Esophagus squamous epithelium (tissue), 5 donors: Measurements from ENCODE around the gene TBC1D32. TPM values are rescaled to one million over a fixed set of nuclear protein-coding genes. Genes with fewer than 3 reads are reported as not detected.

Experiments
- DNase-seq: peaks from one replicate; lab custom pipeline; 2025; lab: John Stamatoyannopoulos, UW
- H3K27ac ChIP-seq, 4 donors: fragments of 200-600 bp; sonication (generic); one replicate each; pipeline ENCODE4 v1.5.1; 2016 to 2019; ENCODE audit warnings: mild to moderate bottlenecking in 1 of 4
- H3K27me3 ChIP-seq, 4 donors: fragments of 200-600 bp; sonication (generic); 1 replicate in 3 of 4; 2 replicates in 1 of 4; pipeline versions ENCODE4 v1.5.1 to v1.6.0; 2017 to 2021; ENCODE audit warnings: antibody characterized with exemption in 1 of 4
- H3K36me3 ChIP-seq, 3 donors: fragments of 200-600 bp; sonication (generic); one replicate each; pipeline ENCODE4 v1.5.1; 2016 to 2019
- H3K4me1 ChIP-seq, 3 donors: fragments of 200-600 bp; sonication (generic); one replicate each; pipeline ENCODE4 v1.5.1; 2017 to 2019
- H3K4me3 ChIP-seq, 4 donors: fragments of 200-600 bp; sonication (generic); 1 replicate in 3 of 4; 2 replicates in 1 of 4; pipeline ENCODE4 v1.5.1; 2016 to 2019; ENCODE audit warnings: mild to moderate bottlenecking in 2 of 4, moderate library complexity in 1 of 4
- H3K9me3 ChIP-seq, 3 donors: fragments of 200-600 bp; sonication (generic); one replicate each; pipeline ENCODE4 v1.5.1; 2016 to 2019
- CTCF ChIP-seq, 6 experiments: fragments of 450-650 bp in 4 of 6; fragments of 200-600 bp in 2 of 6; sonication (generic) in 2 of 6; IDR thresholded peaks; one replicate each; pipeline ENCODE4 v1.5.1; 2016 to 2019; ENCODE audit warnings: antibody characterized with exemption in 6 of 6, mild to moderate bottlenecking in 4 of 6, moderate library complexity in 4 of 6
- POLR2A ChIP-seq, 4 donors: fragments of 450-650 bp; IDR thresholded peaks; one replicate each; pipeline ENCODE4 v1.6.1; 2017; ENCODE audit warnings: antibody characterized with exemption in 4 of 4, mild to moderate bottlenecking in 4 of 4, moderate library complexity in 3 of 4
- WGBS, 2 donors: methylation state at CpG; one replicate each; pipeline ENCODE4 v1.1.5; 2018; 5-methylcytosine and 5-hydroxymethylcytosine counted together
- intact Hi-C: fragments of 100-400 bp; cut with DNase I; formaldehyde crosslinking; loops from one replicate; pipeline ENCODE4 v1.15.0; 2022
- small RNA-seq, 4 donors: library from RNA; depleted of rRNA; stranded (forward); fragments of <200 nt; gene quantifications; one replicate each; pipeline ENCODE3, GENCODE V24; 2016
- total RNA-seq, 4 donors: library from RNA; depleted of rRNA; stranded (reverse); fragments of >200 nt; gene quantifications; one replicate each; pipeline ENCODE4 v1.1.0, GENCODE V29; 2016
- donor health status: DM: yes; HTN: yes; CAD: no.

TBC1D32 gene
- total RNA-seq, 4 donors from 2014 or later = 2.2 to 6.5 (median 3.8) TPM

DNA sequence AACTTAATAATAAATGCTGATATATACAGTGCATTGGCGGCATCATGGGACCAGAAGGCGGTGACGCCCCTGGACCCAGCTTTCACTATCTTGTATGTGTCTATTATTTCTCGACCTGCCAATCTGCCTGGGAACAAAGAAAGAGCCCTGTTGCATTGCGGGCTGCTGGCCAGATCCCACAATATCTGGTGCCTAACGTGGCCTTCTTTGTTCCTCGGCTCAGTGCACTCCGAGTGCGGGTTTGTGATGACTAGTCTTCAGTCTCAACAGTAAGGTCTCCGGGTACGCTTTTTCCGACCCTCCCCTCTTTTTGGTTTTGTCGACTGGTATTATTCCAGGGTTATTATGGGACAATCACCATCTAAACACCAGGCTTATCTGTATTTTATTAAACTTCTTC, 291.5 kb downstream of the TBC1D32 start:
- H3K4me1 ChIP-seq = peaks cover 0 to 13% (median 0%) of the 10 kb centered on the region in 3 donors
- no peaks in the 10 kb centered on the region for H3K27me3 ChIP-seq
- intact Hi-C loops = no loop called here
- H3K36me3 ChIP-seq = no peaks in the 10 kb centered on the region
- no peak for TF ChIP-seq POLR2A (IDR thresholded peaks at IDR 0.05)
- TF ChIP-seq CTCF (IDR thresholded peaks at IDR 0.05) = no peak
- WGBS, 2 donors = 82 to 87% methylated on average over 13 of the region's 13 CpGs
- no peak for DNase-seq
- no peak overlapping the region for H3K4me3 ChIP-seq
- peak overlapping the region in 1 of 4 donors; percentile 33 for H3K27ac ChIP-seq
- no peaks in the 10 kb centered on the region for H3K9me3 ChIP-seq

DNA sequence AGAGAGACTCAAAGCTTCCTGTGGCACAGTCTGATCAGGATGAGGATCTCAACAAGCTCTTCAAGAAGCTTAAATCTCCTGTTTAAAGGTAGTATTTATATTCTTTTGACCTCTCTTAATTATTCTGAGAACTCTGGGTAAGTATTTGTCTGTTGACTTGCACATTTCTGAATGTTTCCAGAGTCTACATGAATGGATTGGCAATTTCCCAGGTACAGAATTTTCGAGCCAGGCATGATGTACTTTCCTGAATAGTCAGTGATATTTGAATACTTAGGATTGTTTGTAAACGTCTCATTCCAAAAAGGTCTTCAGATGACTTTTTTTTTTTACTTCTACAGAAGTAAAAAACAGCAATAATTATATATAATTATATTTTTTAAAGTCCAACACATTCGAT, 293.4 kb downstream of the TBC1D32 start:
- H3K4me3 ChIP-seq = no peak overlapping the region
- H3K36me3 ChIP-seq = no peaks in the 10 kb centered on the region
- H3K27me3 ChIP-seq = no peaks in the 10 kb centered on the region
- TF ChIP-seq CTCF (IDR thresholded peaks at IDR 0.05) (no peak), POLR2A (IDR thresholded peaks at IDR 0.05) (no peak)
- peaks cover 0 to 13% (median 0%) of the 10 kb centered on the region in 3 donors for H3K4me1 ChIP-seq
- no peak overlapping the region for H3K27ac ChIP-seq
- H3K9me3 ChIP-seq = no peaks in the 10 kb centered on the region
- WGBS, 2 donors = 24 to 45% methylated on average over 3 of the region's 3 CpGs
- no peak for DNase-seq
- intact Hi-C loops = no loop called here

DNA sequence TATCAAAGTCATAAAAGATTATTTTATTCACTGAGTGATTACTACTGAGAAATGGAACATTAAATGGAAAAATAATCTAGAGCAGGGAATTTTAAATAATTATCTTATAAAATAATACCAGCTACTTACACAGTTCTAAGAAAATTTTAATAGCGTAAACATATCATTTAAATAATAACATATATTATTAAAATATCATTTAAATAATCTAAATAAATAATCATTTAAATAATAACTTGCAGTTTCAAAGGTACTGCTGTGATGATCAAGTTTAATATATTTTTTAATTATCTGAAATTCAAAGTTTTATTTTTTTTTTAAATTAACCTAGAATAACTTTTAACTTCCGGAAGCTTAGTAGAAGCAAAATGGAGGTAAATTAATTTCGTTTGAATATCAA, 301.2 kb downstream of the TBC1D32 start:
- 65 to 79% methylated on average over 3 of the region's 3 CpGs for WGBS, 2 donors
- no peak for TF ChIP-seq POLR2A (IDR thresholded peaks at IDR 0.05)
- no peak for TF ChIP-seq CTCF (IDR thresholded peaks at IDR 0.05)
- Histone ChIP-seq H3K4me3 (no peak overlapping the region), H3K4me1 (no peaks in the 10 kb centered on the region), H3K36me3 (no peaks in the 10 kb centered on the region), H3K27ac (no peak overlapping the region), H3K9me3 (no peaks in the 10 kb centered on the region), H3K27me3 (no peaks in the 10 kb centered on the region)
- intact Hi-C loops = no loop called here
- DNase-seq = no peak

GRCh38 chr6:121032268-121033006, 301.8 kb downstream of the TBC1D32 start:
- Histone ChIP-seq H3K4me1 (no peaks in the 10 kb centered on the region), H3K9me3 (no peaks in the 10 kb centered on the region), H3K36me3 (no peaks in the 10 kb centered on the region), H3K27me3 (no peaks in the 10 kb centered on the region), H3K27ac (no peak overlapping the region), H3K4me3 (no peak overlapping the region)
- intact Hi-C loops = no loop called here
- WGBS, 2 donors = 25 to 27% methylated on average over 1 of the region's 1 CpG
- TF ChIP-seq CTCF (IDR thresholded peaks at IDR 0.05) = no peak
- TF ChIP-seq POLR2A (IDR thresholded peaks at IDR 0.05) = no peak
- DNase-seq = no peak

Small RNAs within 50 kb of the gene (small RNA-seq; reads per million reads assigned to genes)
- 0 reads per million in 4 donors for gene RF00019
- 0 reads per million in 4 donors for gene RNU6-1286P

Other genes starting within 250 kb of the TBC1D32 start
- 100 to 1,000 TPM in 1 of 4 donors, 10 to 100 TPM in 3; 73.1 to 118 (median 89.4) TPM for gene GJA1, start 101.2 kb upstream of the TBC1D32 start, total RNA-seq